Smooth muscle cell (in vitro differentiated cells): ENCODE measurements around the gene B4GALT1. TPM values are rescaled to one million over a fixed set of nuclear protein-coding genes. Genes with fewer than 3 reads are reported as not detected.
A peak's percentile ranks its signal among the peaks of the same experiment; 100 is the strongest.

ENCODE experiments used
- DNase-seq: peaks from one replicate; lab custom pipeline; 2025; ENCODE audit not compliant: unreplicated experiment; lab: John Stamatoyannopoulos, UW
- H2AFZ ChIP-seq: fragments of 200-600 bp; sonication (generic); 2 replicates; pipeline ENCODE4 v1.6.0; 2016; ENCODE audit warnings: antibody characterized with exemption, low read depth, mild to moderate bottlenecking
- H3F3A ChIP-seq: fragments of 200-600 bp; sonication (generic); 2 replicates; pipeline ENCODE4 v1.6.0; 2017; ENCODE audit warnings: antibody characterized with exemption, low read depth
- H3K27ac ChIP-seq: fragments of 200-600 bp; sonication (generic); 2 replicates; pipeline ENCODE4 v1.5.1; 2016; ENCODE audit warnings: low read depth, mild to moderate bottlenecking
- H3K27me3 ChIP-seq: fragments of 200-600 bp; sonication (generic); 2 replicates; pipeline ENCODE4 v1.6.1; 2016; ENCODE audit warnings: low read depth, mild to moderate bottlenecking
- H3K36me3 ChIP-seq: fragments of 200-600 bp; sonication (generic); 2 replicates; pipeline ENCODE4 v1.5.1; 2016; ENCODE audit warnings: low read depth
- H3K4me1 ChIP-seq: fragments of 200-600 bp; sonication (generic); 2 replicates; pipeline ENCODE4 v1.5.1; 2016; ENCODE audit warnings: low read depth
- H3K4me2 ChIP-seq: fragments of 200-600 bp; sonication (generic); 2 replicates; pipeline ENCODE4 v1.6.0; 2016; ENCODE audit warnings: mild to moderate bottlenecking
- H3K4me3 ChIP-seq: fragments of 200-600 bp; sonication (generic); 2 replicates; pipeline ENCODE4 v1.5.1; 2016; ENCODE audit warnings: mild to moderate bottlenecking
- H3K79me2 ChIP-seq: fragments of 200-600 bp; sonication (generic); 2 replicates; pipeline ENCODE4 v1.6.0; 2016; ENCODE audit warnings: low read depth, mild to moderate bottlenecking
- H3K9ac ChIP-seq: fragments of 200-600 bp; sonication (generic); 2 replicates; pipeline ENCODE4 v1.6.0; 2016; ENCODE audit warnings: low read depth
- H3K9me3 ChIP-seq: fragments of 200-600 bp; sonication (generic); replicated peaks from 2 replicates; pipeline ENCODE4 v1.5.1; 2016; ENCODE audit warnings: low read depth
- H4K20me1 ChIP-seq: fragments of 200-600 bp; sonication (generic); 2 replicates; pipeline ENCODE4 v1.6.0; 2016; ENCODE audit warnings: low read depth
- WGBS: methylation state at CpG from one replicate; pipeline ENCODE4 v1.1.7; 2016; ENCODE audit warnings: low lambda C conversion rate; 5-methylcytosine and 5-hydroxymethylcytosine counted together
- polyA plus RNA-seq: library from polyadenylated mRNA; unstranded; fragments of >200 nt; fragmentation: Nextera tagmentation; extraction: Ambion mirVana; gene quantifications from 2 replicates; pipeline ENCODE4 v1.2.1, GENCODE V29; 2016
- total RNA-seq: library from RNA; depleted of rRNA; stranded (reverse); fragments of >200 nt; gene quantifications from 2 replicates; pipeline ENCODE4 v1.2.3, GENCODE V29; 2014
- TF ChIP-seq, protein P1 (sequence below): fragments of 200-600 bp; sonication (generic); IDR thresholded peaks from 2 replicates; pipeline ENCODE4 v1.5.1; 2017; ENCODE audit warnings: borderline replicate concordance, mild to moderate bottlenecking, antibody characterized with exemption; ENCODE audit not compliant: insufficient read depth, poor library complexity, severe bottlenecking

B4GALT1 gene
- total and polyA plus RNA-seq, 2 experiments from 2014 or later: 49.2 to 56.3 TPM

DNA sequence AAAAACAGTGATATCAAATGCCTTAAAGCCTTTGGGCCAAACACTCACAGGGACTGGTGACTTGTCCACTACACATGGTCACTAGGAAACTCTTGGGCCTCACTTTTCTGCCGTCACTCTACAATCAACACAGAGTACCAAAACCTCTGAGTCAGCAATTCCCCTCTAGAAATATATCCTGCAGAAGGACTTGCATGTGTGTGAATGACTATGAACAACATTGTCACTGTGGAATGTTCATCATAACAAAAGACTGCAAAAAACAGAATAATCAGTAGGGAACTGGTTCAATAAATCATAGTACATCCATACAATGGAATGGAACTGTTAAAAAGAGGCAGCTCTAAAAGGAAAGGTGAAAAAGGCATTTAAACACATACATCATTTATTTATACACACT is 46.5 kb downstream of the B4GALT1 start:
- WGBS: 91% methylated on average over 1 of the region's 1 CpG
- peaks cover 27% of the 10 kb centered on the region for H3K79me2 ChIP-seq
- peaks cover 13% of the 10 kb centered on the region for H3K4me1 ChIP-seq
- TF ChIP-seq, protein P1, sequence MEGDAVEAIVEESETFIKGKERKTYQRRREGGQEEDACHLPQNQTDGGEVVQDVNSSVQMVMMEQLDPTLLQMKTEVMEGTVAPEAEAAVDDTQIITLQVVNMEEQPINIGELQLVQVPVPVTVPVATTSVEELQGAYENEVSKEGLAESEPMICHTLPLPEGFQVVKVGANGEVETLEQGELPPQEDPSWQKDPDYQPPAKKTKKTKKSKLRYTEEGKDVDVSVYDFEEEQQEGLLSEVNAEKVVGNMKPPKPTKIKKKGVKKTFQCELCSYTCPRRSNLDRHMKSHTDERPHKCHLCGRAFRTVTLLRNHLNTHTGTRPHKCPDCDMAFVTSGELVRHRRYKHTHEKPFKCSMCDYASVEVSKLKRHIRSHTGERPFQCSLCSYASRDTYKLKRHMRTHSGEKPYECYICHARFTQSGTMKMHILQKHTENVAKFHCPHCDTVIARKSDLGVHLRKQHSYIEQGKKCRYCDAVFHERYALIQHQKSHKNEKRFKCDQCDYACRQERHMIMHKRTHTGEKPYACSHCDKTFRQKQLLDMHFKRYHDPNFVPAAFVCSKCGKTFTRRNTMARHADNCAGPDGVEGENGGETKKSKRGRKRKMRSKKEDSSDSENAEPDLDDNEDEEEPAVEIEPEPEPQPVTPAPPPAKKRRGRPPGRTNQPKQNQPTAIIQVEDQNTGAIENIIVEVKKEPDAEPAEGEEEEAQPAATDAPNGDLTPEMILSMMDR: no peak
- no peak overlapping the region for H3K9ac ChIP-seq
- no peak overlapping the region for H3K4me2 ChIP-seq
- H3K27ac ChIP-seq: no peak overlapping the region
- H3F3A ChIP-seq: peaks cover 10% of the 10 kb centered on the region
- H4K20me1 ChIP-seq: peaks cover 43% of the 10 kb centered on the region
- no peaks in the 10 kb centered on the region for H3K9me3 ChIP-seq
- no peak for DNase-seq
- peaks cover 3% of the 10 kb centered on the region for H3K36me3 ChIP-seq
- no peak overlapping the region for H3K4me3 ChIP-seq
- no peak overlapping the region for H2AFZ ChIP-seq
- no peaks in the 10 kb centered on the region for H3K27me3 ChIP-seq

DNA sequence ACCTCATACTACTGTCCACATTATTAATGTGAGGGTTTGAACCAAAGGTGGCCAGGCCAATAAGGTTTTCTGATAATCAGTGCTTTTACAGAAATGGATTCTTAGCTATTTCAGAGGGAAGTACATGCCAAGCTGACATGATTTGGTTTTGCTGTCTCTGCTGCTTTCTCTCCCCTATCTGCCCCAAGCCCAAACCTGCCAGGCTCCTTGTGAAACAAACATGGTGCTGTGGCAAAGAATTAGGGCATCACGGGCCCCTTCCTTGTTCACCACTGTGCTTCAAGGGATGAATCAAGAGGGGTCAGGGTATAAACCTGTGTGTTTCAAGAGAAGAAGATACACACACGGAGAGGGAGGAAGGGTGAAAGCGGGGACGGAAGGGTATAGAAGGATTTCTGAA is 49.3 kb downstream of the B4GALT1 start:
- H3K36me3 ChIP-seq: peaks cover 10% of the 10 kb centered on the region
- H3K4me1 ChIP-seq: no peaks in the 10 kb centered on the region
- DNase-seq: no peak
- H3K4me2 ChIP-seq: peak overlapping the region; percentile 49
- 98% methylated on average over 4 of the region's 4 CpGs for WGBS
- H3F3A ChIP-seq: peaks cover 6% of the 10 kb centered on the region
- no peak overlapping the region for H3K9ac ChIP-seq
- H3K27ac ChIP-seq: peak overlapping the region; percentile 74
- H4K20me1 ChIP-seq: peaks cover 26% of the 10 kb centered on the region
- TF ChIP-seq, protein P1: no peak
- H3K27me3 ChIP-seq: no peaks in the 10 kb centered on the region
- H3K9me3 ChIP-seq: no peaks in the 10 kb centered on the region
- no peak overlapping the region for H2AFZ ChIP-seq
- peaks cover 27% of the 10 kb centered on the region for H3K79me2 ChIP-seq
- H3K4me3 ChIP-seq: no peak overlapping the region

DNA sequence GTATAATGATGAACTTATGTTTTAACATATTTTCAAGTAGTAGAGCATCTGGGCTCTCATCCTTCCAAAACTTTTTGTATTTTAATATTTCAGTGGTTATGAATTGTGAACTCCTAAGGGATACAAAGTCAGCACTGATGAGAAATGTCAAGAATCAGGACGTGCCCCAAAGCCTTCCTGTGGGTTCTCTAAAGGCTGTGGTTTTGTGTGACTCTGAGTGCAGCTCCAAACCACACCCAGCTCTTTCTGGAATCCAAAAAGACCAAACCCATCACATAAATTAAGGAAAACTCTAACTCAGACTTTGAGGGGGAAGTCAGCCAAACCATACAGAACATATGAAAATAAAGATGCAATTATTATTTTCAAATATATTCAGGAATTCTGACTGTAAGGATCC is 49.8 kb downstream of the B4GALT1 start:
- H3K27ac ChIP-seq: peak overlapping the region; percentile 74
- DNase-seq: no peak
- H2AFZ ChIP-seq: no peak overlapping the region
- WGBS: 23% methylated on average over 1 of the region's 1 CpG
- no peaks in the 10 kb centered on the region for H3K4me1 ChIP-seq
- peaks cover 6% of the 10 kb centered on the region for H3F3A ChIP-seq
- peaks cover 10% of the 10 kb centered on the region for H3K36me3 ChIP-seq
- no peak overlapping the region for H3K4me3 ChIP-seq
- H3K4me2 ChIP-seq: peak overlapping the region; percentile 49
- H3K9me3 ChIP-seq: no peaks in the 10 kb centered on the region
- H4K20me1 ChIP-seq: peaks cover 26% of the 10 kb centered on the region
- peaks cover 23% of the 10 kb centered on the region for H3K79me2 ChIP-seq
- TF ChIP-seq, protein P1: no peak
- no peaks in the 10 kb centered on the region for H3K27me3 ChIP-seq
- H3K9ac ChIP-seq: no peak overlapping the region

DNA sequence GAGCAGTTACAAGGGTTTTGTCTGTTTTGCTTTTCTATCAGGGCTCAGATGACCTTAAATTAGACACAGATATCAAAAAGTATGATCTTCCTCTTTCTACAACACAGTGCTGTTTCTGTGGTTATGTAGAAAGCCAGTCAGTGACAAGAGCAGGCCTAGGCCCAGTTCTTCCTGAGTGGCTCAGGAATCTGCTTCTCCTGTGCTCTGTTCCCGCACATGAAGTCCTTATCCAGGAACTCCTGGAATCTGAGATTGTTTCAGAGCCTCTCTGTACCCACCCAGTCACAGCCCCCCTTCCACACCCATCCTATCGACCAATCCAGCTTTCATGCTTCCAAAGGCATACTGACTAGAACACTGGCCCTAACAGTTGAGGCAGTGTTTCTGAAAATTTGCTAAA is 50.3 kb downstream of the B4GALT1 start:
- H3K36me3 ChIP-seq: peaks cover 10% of the 10 kb centered on the region
- TF ChIP-seq, protein P1: no peak
- H3K9ac ChIP-seq: peak overlapping the region; percentile 34
- H3K4me2 ChIP-seq: peak overlapping the region; percentile 49
- H2AFZ ChIP-seq: no peak overlapping the region
- WGBS: 53% methylated on average over 2 of the region's 2 CpGs
- DNase-seq: no peak
- peaks cover 6% of the 10 kb centered on the region for H3F3A ChIP-seq
- H3K27ac ChIP-seq: peak overlapping the region; percentile 74
- no peaks in the 10 kb centered on the region for H3K27me3 ChIP-seq
- H3K79me2 ChIP-seq: peaks cover 20% of the 10 kb centered on the region
- no peak overlapping the region for H3K4me3 ChIP-seq
- H3K9me3 ChIP-seq: no peaks in the 10 kb centered on the region
- peaks cover 23% of the 10 kb centered on the region for H4K20me1 ChIP-seq
- no peaks in the 10 kb centered on the region for H3K4me1 ChIP-seq
